RWPE2 (cell line): ENCODE results near the gene FRMD5.

Experiments
- ATAC-seq: fragments of 200-7000 bp; cut with Tn5 transposase; 3 replicates; pipeline ENCODE4 v1.9.1; 2021; ENCODE audit warnings: low read depth
- DNase-seq: peaks from one replicate; pipeline ENCODE4 v3.0.0-alpha.2; 2020; ENCODE audit warnings: low spot score
- H3K27ac ChIP-seq: fragments of 450-650 bp; 2 replicates; pipeline ENCODE4 v1.5.1; 2017; ENCODE audit warnings: mild to moderate bottlenecking; ENCODE audit not compliant: poor library complexity, severe bottlenecking
- H3K27me3 ChIP-seq: fragments of 250-450 bp; sonication (Bioruptor Pico); 2 replicates; pipeline ENCODE4 v1.5.1; 2021; ENCODE audit warnings: mild to moderate bottlenecking, moderate library complexity; ENCODE audit not compliant: insufficient read depth, poor library complexity, severe bottlenecking
- H3K36me3 ChIP-seq: fragments of 250-450 bp; sonication (Bioruptor Pico); 2 replicates; pipeline ENCODE4 v1.5.1; 2020; ENCODE audit warnings: low read depth, mild to moderate bottlenecking, moderate library complexity
- H3K4me1 ChIP-seq: fragments of 250-450 bp; sonication (Bioruptor Pico); 2 replicates; pipeline ENCODE4 v1.5.1; 2021; ENCODE audit warnings: mild to moderate bottlenecking, moderate library complexity; ENCODE audit not compliant: insufficient read depth, poor library complexity, severe bottlenecking
- H3K4me3 ChIP-seq: fragments of 250-450 bp; sonication (Bioruptor Pico); 2 replicates; pipeline ENCODE4 v1.5.1; 2021; ENCODE audit warnings: mild to moderate bottlenecking, moderate library complexity; ENCODE audit not compliant: severe bottlenecking
- H3K9me3 ChIP-seq: fragments of 250-450 bp; sonication (Bioruptor Pico); 2 replicates; pipeline ENCODE4 v1.5.1; 2021; ENCODE audit warnings: mild to moderate bottlenecking, moderate library complexity; ENCODE audit not compliant: severe bottlenecking
- TF ChIP-seq, protein P1 (sequence below): fragments of 450-650 bp; IDR thresholded peaks from one replicate; pipeline ENCODE4 v1.5.1; 2017; ENCODE audit warnings: mild to moderate bottlenecking, moderate library complexity; ENCODE audit not compliant: poor library complexity, severe bottlenecking

FRMD5 gene

DNA sequence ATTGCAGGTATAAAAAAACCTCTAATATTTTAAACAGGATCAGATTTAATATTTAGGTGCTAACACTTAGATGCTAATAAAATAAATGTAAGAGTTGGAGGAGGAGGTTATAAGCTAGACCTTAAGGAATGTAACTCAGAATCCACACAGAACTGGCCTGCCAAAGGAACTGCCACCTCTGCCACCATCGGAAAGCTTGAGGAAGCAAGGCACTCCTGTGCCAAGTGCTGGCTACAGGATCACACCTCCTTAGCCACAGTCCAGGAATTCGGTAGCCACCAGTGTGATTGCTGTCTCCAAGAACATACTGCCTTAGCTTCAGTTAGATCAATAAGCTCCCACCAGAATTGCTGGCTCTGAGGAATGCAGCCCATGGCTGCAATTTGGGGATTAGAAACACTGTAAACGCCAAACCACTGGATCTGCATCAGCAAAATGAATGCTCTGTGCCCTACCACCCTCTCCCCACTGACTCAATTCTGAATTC lies 58.0 kb downstream of the FRMD5 start:
- Histone ChIP-seq H3K36me3 (no peaks in the 10 kb centered on the region), H3K4me1 (peaks cover 11% of the 10 kb centered on the region), H3K4me3 (no peak overlapping the region), H3K27me3 (no peaks in the 10 kb centered on the region), H3K9me3 (no peaks in the 10 kb centered on the region), H3K27ac (no peak overlapping the region)
- DNase-seq (no peak), ATAC-seq (0 out of 3 replicates have a peak, but pooled peaks have one; percentile 14)
- TF ChIP-seq, protein P1, sequence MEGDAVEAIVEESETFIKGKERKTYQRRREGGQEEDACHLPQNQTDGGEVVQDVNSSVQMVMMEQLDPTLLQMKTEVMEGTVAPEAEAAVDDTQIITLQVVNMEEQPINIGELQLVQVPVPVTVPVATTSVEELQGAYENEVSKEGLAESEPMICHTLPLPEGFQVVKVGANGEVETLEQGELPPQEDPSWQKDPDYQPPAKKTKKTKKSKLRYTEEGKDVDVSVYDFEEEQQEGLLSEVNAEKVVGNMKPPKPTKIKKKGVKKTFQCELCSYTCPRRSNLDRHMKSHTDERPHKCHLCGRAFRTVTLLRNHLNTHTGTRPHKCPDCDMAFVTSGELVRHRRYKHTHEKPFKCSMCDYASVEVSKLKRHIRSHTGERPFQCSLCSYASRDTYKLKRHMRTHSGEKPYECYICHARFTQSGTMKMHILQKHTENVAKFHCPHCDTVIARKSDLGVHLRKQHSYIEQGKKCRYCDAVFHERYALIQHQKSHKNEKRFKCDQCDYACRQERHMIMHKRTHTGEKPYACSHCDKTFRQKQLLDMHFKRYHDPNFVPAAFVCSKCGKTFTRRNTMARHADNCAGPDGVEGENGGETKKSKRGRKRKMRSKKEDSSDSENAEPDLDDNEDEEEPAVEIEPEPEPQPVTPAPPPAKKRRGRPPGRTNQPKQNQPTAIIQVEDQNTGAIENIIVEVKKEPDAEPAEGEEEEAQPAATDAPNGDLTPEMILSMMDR = no peak

DNA sequence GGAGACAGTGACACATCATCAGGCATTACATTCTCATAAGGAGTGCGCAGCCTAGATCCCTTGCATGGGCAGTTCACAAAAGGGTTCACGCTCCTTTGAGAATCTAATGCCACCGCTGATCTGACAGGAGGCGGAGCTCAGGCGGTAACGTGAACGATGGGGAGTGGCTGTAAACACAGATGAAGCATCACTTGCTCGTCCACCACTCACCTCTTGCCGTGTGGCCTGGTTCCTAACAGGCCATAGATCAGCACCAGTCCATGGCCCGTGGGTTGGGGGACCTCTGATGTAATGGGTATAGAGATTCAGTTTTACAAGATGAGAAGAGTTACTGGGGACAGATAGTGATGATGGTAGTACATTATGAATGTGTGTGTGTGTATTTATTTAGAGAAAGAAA lies 63.0 kb downstream of the FRMD5 start:
- H3K4me1 ChIP-seq = no peaks in the 10 kb centered on the region
- no peak overlapping the region for H3K27ac ChIP-seq
- H3K9me3 ChIP-seq = no peaks in the 10 kb centered on the region
- H3K4me3 ChIP-seq = no peak overlapping the region
- no peak for DNase-seq
- no peaks in the 10 kb centered on the region for H3K36me3 ChIP-seq
- H3K27me3 ChIP-seq = no peaks in the 10 kb centered on the region
- TF ChIP-seq, protein P1 = no peak
- ATAC-seq = 0 out of 3 replicates have a peak, but pooled peaks have one; percentile 10

DNA sequence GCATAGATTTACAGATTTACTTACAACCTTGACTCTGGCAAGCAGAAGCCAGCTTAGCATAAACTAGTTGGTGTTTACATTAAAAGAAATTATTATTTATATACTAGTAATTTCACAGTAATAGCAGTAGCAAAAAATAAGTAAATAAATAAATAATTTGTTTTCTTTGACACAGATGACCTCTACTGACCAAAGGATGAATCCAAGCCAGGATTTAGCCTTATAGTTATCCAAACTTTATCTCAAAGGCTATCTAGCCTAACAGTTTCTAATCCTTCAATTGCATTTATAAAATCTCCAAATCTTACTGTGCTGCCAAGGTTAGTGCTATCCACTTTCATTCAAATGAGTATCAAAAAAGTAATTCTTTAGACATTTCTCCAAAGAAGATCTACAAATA lies 64.3 kb downstream of the FRMD5 start:
- Histone ChIP-seq H3K4me1 (no peaks in the 10 kb centered on the region), H3K9me3 (no peaks in the 10 kb centered on the region), H3K36me3 (no peaks in the 10 kb centered on the region), H3K27ac (no peak overlapping the region), H3K27me3 (no peaks in the 10 kb centered on the region), H3K4me3 (no peak overlapping the region)
- ATAC-seq = peak; percentile 25; the same call in 1 of the 3 replicates
- DNase-seq = no peak
- TF ChIP-seq, protein P1 = peak; percentile 67

DNA sequence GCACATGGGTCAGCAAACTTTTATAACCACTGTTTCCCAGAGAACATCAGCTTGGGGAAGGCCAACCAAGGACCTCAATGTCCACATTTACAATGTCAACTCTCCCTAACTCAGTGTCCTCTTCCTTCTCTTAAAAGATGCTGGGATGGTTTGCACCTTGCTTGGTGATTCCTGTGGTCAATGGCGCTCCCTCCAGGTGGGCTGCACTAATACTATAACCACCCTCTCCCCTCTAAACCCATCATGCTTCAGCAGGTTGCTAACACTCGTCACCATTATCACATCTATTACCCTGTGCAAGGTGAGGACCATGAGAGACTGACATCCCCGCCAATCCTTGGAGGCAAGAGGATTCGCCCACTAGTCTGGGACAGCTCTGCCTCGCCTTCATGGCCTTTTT lies 65.2 kb downstream of the FRMD5 start:
- Histone ChIP-seq H3K4me3 (no peak overlapping the region), H3K4me1 (no peaks in the 10 kb centered on the region), H3K36me3 (no peaks in the 10 kb centered on the region), H3K9me3 (no peaks in the 10 kb centered on the region), H3K27ac (no peak overlapping the region), H3K27me3 (no peaks in the 10 kb centered on the region)
- TF ChIP-seq, protein P1 = no peak
- no peak; the same call in 2 of the 3 replicates for ATAC-seq
- DNase-seq = no peak

DNA sequence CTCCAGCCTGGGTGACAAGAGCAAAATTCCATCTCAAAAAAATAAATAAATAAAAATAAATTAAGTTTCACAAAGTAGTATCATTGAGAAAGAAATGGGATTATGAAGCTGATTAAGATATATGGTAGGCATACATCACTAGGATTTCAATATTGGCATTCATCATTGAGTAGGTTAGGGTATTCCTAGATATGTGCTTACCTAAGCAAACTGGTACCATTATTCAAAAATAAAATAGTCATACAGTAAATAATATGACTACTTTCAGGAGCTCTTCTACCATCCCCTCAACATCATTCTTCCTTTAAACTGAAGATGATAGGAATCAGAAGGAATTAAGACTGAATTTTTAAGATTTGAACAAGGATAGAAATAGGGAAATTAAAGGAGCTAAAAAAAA lies 66.6 kb downstream of the FRMD5 start:
- TF ChIP-seq, protein P1 = no peak
- ATAC-seq = no peak
- no peak overlapping the region for H3K27ac ChIP-seq

More for the DNA sequence above, 66.6 kb downstream of the FRMD5 start:
- no peaks in the 10 kb centered on the region for H3K27me3 ChIP-seq
- no peaks in the 10 kb centered on the region for H3K36me3 ChIP-seq
- H3K4me1 ChIP-seq = no peaks in the 10 kb centered on the region
- no peaks in the 10 kb centered on the region for H3K9me3 ChIP-seq
- no peak for DNase-seq
- H3K4me3 ChIP-seq = no peak overlapping the region
